Measurements from ENCODE around the gene TMEM239. TPM values are rescaled to one million over a fixed set of nuclear protein-coding genes. Genes with fewer than 3 reads are reported as not detected.

The TMEM239 gene
- total RNA-seq (2022; extraction: Qiagen RNA extraction): not detected in 5 replicates

DNA sequence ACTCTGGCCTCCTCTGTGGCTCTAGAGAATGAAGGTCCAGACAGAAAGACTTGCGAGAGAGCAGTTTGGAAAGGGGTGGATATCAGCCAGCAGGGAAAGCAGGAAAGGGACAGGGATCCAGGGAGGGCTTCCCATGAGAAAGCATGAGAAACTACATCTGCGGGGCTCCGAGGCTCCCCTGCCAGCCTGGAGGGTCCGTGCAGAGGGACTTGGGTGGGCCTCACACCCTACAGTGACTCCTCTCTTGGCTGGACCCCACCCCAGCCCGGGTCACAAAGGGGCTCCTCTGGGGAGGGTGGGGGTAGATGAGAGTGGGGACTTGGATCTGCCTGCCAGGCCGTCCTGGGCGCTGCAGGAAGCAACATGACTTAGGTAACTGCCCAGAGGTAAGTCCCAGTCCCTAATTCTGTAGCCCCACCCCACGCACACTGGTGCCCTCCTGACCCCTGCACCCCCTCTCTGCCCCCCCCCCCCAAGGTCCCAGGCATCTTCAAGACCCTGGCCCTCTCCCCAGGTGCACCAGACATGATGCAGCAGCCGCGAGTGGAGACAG is at the start of gene TMEM239:
Gene TMEM239, plus strand, starts transcription at position 335 of the 553 bp plus-strand sequence. Its CDS starts 191 bp downstream, at position 526.

DNA sequence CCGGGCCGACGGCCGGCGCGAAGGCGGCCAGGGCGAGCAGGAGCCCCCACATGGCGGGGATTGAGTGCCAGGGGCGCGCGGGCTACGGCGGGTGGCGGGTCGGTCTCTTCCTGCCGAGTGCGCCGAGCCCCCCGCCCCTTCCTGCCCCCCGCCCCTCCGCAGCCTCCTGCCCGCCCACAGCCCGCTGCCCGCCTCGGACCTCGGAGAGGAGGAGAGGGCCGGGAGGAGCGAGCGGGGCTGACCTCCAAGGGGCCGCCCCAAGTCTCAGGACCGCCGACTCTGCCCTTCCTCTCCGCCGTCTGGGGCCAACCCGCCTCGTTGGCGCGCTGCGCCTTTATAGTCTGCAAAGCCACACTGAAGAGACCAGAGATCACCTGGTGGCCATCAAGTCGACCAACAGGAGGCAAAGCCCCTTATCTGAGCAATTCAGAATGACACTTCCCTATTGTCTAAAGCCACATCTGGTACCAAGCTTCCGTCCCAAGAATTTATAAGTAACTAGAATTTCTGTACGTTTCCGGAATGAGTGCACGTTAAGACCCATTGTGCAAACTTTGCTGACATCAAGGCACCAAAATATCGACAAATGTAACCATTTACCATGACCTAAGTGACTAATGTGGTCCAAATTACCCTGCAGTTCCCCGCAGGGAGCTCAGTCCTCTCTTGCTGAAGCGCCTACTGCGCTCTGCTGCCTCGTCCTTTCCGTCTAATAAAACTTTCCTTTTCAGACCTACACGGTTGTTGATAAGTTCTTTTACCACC is 15.5 kb upstream of the TMEM239 start, which contains the start of gene CPXM1:
Gene CPXM1, minus strand, starts transcription at position 107 of the 765 bp plus-strand sequence. Its CDS starts 55 bp downstream, at position 52.

DNA sequence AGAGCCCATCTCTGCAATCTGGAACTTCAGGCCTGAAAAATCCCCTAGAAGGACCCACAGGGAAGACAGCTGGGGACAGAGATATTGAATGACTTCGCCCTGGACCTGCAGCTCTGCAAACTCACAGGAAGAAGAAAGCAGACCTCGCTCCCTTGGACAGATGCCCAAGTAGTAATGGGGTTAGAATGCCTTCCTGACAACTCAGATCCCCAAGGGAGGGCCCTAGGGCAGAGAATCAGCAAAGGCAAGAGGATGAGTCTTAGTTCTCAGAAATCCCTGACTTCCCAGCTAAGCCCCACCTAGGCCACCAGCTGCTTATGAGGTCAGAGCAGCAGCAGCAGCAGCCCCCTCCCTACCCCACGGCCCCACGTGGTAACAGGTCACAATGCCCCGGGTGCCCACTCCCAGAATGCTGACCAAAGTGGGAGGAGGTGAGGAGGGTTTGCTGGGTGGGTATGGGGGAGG is 1.5 kb upstream of the TMEM239 start, which contains the start of gene C20orf141:
Gene C20orf141, plus strand, starts transcription at position 401 of the 465 bp plus-strand sequence. CDS start 198 bp downstream, outside the sequence.

DNA sequence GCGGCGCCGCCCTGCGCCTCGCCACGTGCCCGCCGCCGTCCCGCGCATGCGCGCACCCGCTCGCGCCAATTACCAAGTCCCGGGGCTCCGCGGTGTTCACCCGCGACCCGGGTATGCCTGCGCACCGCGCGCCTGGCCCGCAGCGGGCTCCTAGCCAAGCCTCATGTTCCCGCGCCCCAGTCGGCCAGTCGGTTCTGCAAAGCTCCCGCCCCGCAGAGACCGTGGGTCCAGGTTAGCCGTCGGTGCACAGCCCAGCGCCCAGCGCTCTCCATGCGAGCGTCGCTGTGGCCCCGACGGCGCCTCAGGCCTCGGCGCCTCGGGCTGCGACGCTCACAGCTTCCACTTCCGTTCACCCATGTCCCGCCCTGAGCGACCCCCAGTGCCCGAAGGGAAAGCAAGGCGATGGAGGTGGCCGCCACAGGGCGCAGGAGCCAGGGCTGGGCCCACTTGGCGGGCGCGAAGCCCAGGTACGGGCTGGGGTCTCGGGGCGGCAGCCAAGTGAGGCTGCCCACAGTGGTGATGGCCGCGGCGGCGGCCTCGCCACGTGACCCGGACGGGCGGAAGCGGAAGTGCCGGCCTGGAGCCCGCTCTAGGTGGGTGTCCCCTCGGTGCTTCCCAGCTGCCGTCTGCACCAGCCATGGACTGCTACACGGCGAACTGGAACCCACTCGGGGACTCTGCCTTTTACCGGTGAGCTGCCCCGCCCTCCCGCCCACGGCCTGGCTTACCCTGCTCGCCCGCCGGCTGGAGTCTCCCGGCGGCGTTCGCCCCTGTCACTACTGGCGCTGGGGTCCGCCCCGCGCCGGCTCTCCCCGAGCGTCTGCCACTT is 24.2 kb downstream of the TMEM239 start, which contains the start of the genes PCED1A and VPS16:
Gene PCED1A, minus strand, starts transcription at position 518 of the 829 bp plus-strand sequence. CDS start 743 bp downstream, outside the sequence.
Gene VPS16, plus strand, starts transcription at position 608 of the 829 bp plus-strand sequence. Its CDS starts 30 bp downstream, at position 638.

Other genes starting within 250 kb of the TMEM239 start
- 565 to 652 TPM (median 610 TPM) in 5 replicates for gene NOP56, start 163.7 kb upstream of the TMEM239 start, total RNA-seq (2022; extraction: Qiagen RNA extraction)
- 126 to 138 TPM (median 135 TPM) in 5 replicates for gene IDH3B, start 152.1 kb upstream of the TMEM239 start, total RNA-seq (2022; extraction: Qiagen RNA extraction)
- 2.5 to 3.9 TPM (median 3.0 TPM) in 5 replicates for gene EBF4, start 123.6 kb upstream of the TMEM239 start, total RNA-seq (2022; extraction: Qiagen RNA extraction)
- gene CPXM1, start 15.7 kb upstream of the TMEM239 start, total RNA-seq (2022; extraction: Qiagen RNA extraction): 0.02 TPM in 1 of 5 replicates, not detected in the others
- 0.28 to 0.44 TPM (median 0.38 TPM) in 4 of 5 replicates, not detected in the other for gene C20orf141, start 1.4 kb upstream of the TMEM239 start, total RNA-seq (2022; extraction: Qiagen RNA extraction)
- 18.7 to 33.4 TPM (median 30.2 TPM) in 5 replicates for gene PCED1A, start 24.3 kb downstream of the TMEM239 start, total RNA-seq (2022; extraction: Qiagen RNA extraction)
- gene VPS16, start 24.4 kb downstream of the TMEM239 start, total RNA-seq (2022; extraction: Qiagen RNA extraction): 23.5 to 36.6 TPM (median 32.9 TPM) in 5 replicates
- 30.7 to 38.2 TPM (median 37.8 TPM) in 5 replicates for gene PTPRA, start 57.1 kb downstream of the TMEM239 start, total RNA-seq (2022; extraction: Qiagen RNA extraction)
- gene GNRH2, start 227.3 kb downstream of the TMEM239 start, total RNA-seq (2022; extraction: Qiagen RNA extraction): 0.12 to 0.53 TPM (median 0.26 TPM) in 4 of 5 replicates, not detected in the other
- gene MRPS26, start 229.7 kb downstream of the TMEM239 start, total RNA-seq (2022; extraction: Qiagen RNA extraction): 105 to 165 TPM (median 158 TPM) in 5 replicates